Left ventricle myocardium inferior (tissue), 1 donor: ENCODE results near the gene MMP24. TPM values are rescaled to one million over a fixed set of nuclear protein-coding genes. Genes with fewer than 3 reads are reported as not detected.
"Not testable (repeated sequence)": the region's sequence is repeated elsewhere in the genome, so short reads cannot be mapped to it uniquely, and the experiment has no call there.

Experiments
- DNase-seq: peaks from one replicate; pipeline ENCODE4 v3.0.0-alpha.2; 2020
- H3K27ac ChIP-seq: fragments of 200-600 bp; replicated peaks from 2 replicates; pipeline ENCODE4 v1.8.0; 2021
- H3K27me3 ChIP-seq: fragments of 200-600 bp; 2 replicates; pipeline ENCODE4 v1.8.0; 2021; ENCODE audit warnings: low read depth
- H3K36me3 ChIP-seq: fragments of 200-600 bp; 2 replicates; pipeline ENCODE4 v1.8.0; 2021
- H3K4me1 ChIP-seq: fragments of 200-600 bp; 2 replicates; pipeline ENCODE4 v1.8.0; 2021
- H3K4me3 ChIP-seq: fragments of 200-600 bp; 2 replicates; pipeline ENCODE4 v1.8.0; 2021; ENCODE audit warnings: mild to moderate bottlenecking, moderate library complexity
- H3K9me3 ChIP-seq: fragments of 200-600 bp; replicated peaks from 2 replicates; pipeline ENCODE4 v1.8.0; 2021
- CTCF ChIP-seq: fragments of 200-600 bp; IDR thresholded peaks from 2 replicates; pipeline ENCODE4 v1.8.0; 2021; ENCODE audit warnings: antibody characterized with exemption, mild to moderate bottlenecking, borderline replicate concordance
- intact Hi-C: fragments of 100-400 bp; cut with micrococcal nuclease; formaldehyde crosslinking; loops from one replicate; pipeline ENCODE4 v1.11.0; 2022
- long read RNA-seq: library from polyadenylated mRNA; unstranded; transcript quantifications from one replicate; pipeline ENCODE4 v2.0.0, GENCODE V29; 2021
- total RNA-seq: library from RNA; stranded (reverse); fragmentation: NEBNext Ultra II Directional; extraction: Animal tissue kit (Norgen Biotek cat#: 25700); gene quantifications from one replicate; pipeline ENCODE4 v1.2.1, GENCODE V29; 2021
- donor health status: DM: no; HTN: yes; CAD: no; lungs with severe emphysema.

The MMP24 gene
- 0.25 TPM for total RNA-seq
- long read RNA-seq, partial matches to known transcripts: 0 of 5 reads
- long read RNA-seq, other reads (novel, unspliced or antisense): 5 of 5 reads

GRCh38 chr20:35226126-35226883 is at the start of gene MMP24:
Gene MMP24 (plus strand): TSS chr20:35226690. CDS start chr20:35226739, 49 bp downstream.
- intact Hi-C loops: no loop called here
- H3K27ac ChIP-seq: no peak within 1 kb of the TSS
- DNase-seq: no peak
- TF ChIP-seq CTCF: no peak
- H3K4me1 ChIP-seq: peaks cover 14% of the 10 kb centered on the region
- no peaks in the 10 kb centered on the region for H3K9me3 ChIP-seq
- peaks cover 6% of the 10 kb centered on the region for H3K27me3 ChIP-seq
- peak within 1 kb of the TSS; percentile 50 for H3K4me3 ChIP-seq
- H3K36me3 ChIP-seq: peaks cover 6% of the 10 kb centered on the region

- Histone ChIP-seq H3K9me3 (no peaks in the 10 kb centered on the region), H3K36me3 (peaks cover 22% of the 10 kb centered on the region), H3K27me3 (no peaks in the 10 kb centered on the region), H3K4me3 (no peak overlapping the region), H3K4me1 (peaks cover 2% of the 10 kb centered on the region), H3K27ac (no peak overlapping the region)
- DNase-seq: no peak
- no peak for TF ChIP-seq CTCF
- intact Hi-C loops: loop anchor here (10.0 kb wide), 1 partner anchor 65 kb away; no protein-coding TSS in a partner anchor
These were observed 46.9 kb upstream of the MMP24 start for GRCh38 chr20:35179292-35180212.

DNA sequence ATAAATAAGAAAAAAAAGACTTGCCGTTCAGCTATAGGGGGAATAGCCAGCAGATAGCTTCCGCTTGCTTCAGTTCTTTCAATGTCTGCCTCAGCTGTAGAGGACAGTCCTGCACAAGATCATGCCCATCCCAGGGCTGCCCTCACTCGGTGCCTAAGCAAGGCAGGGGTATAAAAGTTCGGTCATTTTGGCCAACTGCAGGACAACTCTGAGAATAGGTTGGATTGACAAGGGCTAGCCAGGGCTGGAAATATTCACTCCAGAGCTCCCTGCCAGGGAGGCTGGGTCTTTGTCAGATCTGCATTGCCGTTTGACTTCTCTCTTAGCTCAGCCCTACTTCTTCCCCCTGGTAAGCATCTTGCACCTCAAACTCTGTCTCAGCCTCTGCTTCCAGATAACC is 46.2 kb upstream of the MMP24 start:
- Histone ChIP-seq H3K27me3 (no peaks in the 10 kb centered on the region), H3K27ac (no peak overlapping the region), H3K4me1 (no peaks in the 10 kb centered on the region), H3K36me3 (peaks cover 24% of the 10 kb centered on the region), H3K9me3 (no peaks in the 10 kb centered on the region), H3K4me3 (no peak overlapping the region)
- intact Hi-C loops: loop anchor here (10.0 kb wide), 1 partner anchor 65 kb away; no protein-coding TSS in a partner anchor
- TF ChIP-seq CTCF: no peak
- DNase-seq: no peak

DNA sequence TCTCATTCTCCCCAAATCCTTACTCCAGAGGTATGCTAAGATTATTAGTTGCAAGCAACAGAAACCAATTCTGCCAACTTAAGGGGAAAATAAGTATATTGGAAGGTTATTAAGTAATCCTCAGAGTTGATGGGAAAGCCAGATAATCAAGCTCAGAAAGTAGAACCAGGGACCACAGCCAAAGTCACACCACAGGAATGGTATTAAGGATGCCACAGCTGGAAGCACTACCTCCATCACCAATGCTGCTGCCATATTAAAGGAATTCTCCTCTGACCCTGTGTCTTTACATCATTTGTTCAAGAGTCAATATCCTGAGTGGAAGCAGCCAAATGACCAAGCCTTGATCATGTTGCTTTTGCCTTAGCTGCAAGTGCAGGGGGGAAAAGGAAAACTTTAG is 44.8 kb upstream of the MMP24 start:
- no peak for DNase-seq
- Histone ChIP-seq H3K4me3 (no peak overlapping the region), H3K4me1 (no peaks in the 10 kb centered on the region), H3K27ac (no peak overlapping the region), H3K36me3 (peaks cover 13% of the 10 kb centered on the region), H3K27me3 (no peaks in the 10 kb centered on the region), H3K9me3 (no peaks in the 10 kb centered on the region)
- intact Hi-C loops: loop anchor here (10.0 kb wide), 1 partner anchor 67 kb away; no protein-coding TSS in a partner anchor
- no peak for TF ChIP-seq CTCF

DNA sequence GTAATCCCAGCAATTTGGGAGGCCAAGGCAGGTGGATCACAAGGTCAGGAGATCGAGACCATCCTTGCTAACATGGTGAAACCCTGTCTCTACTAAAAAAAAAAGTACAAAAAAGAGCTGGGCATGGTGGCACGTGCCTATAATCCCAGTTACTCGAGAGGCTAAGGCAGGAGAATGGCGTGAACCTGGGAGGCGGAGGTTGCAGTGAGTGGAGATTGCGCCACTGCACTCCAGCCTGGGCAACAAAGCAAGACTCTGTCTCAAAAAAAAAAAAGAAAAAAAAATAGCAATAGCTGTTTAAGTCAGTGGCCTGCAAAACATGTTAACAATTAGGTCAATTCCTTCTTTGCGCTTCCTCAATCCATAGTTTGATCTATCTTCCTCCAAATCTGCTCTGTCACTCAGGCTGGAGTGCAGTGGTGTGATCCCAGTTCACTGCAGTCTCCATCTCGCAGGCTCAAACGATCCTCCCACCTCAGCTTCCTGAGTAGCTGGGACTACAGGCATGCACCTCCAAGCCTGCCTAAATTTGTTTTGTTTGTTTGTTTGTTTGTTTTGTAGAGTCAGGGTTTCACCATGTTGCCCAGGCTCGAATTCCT is 39.7 kb upstream of the MMP24 start:
- intact Hi-C loops: loop anchor here (10.0 kb wide), 1 partner anchor 72 kb away; no protein-coding TSS in a partner anchor
- H3K27me3 ChIP-seq, H3K4me1 ChIP-seq, H3K4me3 ChIP-seq, H3K27ac ChIP-seq, DNase-seq, H3K9me3 ChIP-seq, H3K36me3 ChIP-seq: not testable (repeated sequence)
